ENCODE data around the gene FAM237B. TPM values are rescaled to one million over a fixed set of nuclear protein-coding genes. Genes with fewer than 3 reads are reported as not detected.
"Not testable (repeated sequence)": the region's sequence is repeated elsewhere in the genome, so short reads cannot be mapped to it uniquely, and the experiment has no call there.

Gene FAM237B
- total and polyA plus RNA-seq, 5 donors from 2014 or later: not detected

DNA sequence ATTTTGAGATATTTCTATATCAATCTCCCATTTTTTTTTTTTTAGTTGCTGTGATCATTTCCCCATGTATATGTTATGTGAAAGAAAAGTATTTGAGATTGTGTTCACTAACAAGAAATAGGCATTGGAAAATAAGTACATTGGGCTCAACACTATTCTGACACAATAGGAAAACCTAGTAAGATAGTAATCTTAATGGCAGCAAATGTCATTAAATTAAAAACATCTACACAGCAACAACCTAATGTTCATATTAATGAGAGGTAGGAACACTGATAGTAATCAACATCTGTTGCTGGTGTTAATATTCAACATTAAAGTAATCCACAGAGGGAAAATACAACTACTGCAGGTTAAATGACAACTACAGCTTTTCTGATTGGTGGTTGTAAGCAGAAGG, 23.9 kb upstream of the FAM237B start:
- peak overlapping the region; percentile 95 to 99 (median 98) for H3K4me3 Mint-ChIP-seq
- H3K27me3 Mint-ChIP-seq: peaks cover 11% of the 10 kb centered on the region
- H3K4me1 Mint-ChIP-seq: peaks cover 24 to 51% (median 36%) of the 10 kb centered on the region in 4 donors
- Histone ChIP-seq H3K27ac (ENCODE audit: insufficient read depth, low read length, poor library complexity, severe bottlenecking) (no peak overlapping the region), H3K4me3 (ENCODE audit: low read depth, low read length) (no peak overlapping the region), H3K36me3 (ENCODE audit: control insufficient read depth, insufficient read depth, low read length) (peaks cover 3% of the 10 kb centered on the region), H3K27me3 (ENCODE audit: control insufficient read depth, insufficient read depth, low read length) (no peaks in the 10 kb centered on the region), H3K9me3 (ENCODE audit: control insufficient read depth in 2 of 2, low read length in 2 of 2) (no peaks in the 10 kb centered on the region), H3K4me1 (ENCODE audit: control insufficient read depth, insufficient read depth, low read length, poor library complexity, severe bottlenecking) (peaks cover 32% of the 10 kb centered on the region)
- no peak for DNase-seq
- peaks cover 17% of the 10 kb centered on the region for H3K36me3 Mint-ChIP-seq
- H3K27ac Mint-ChIP-seq: peak overlapping the region in 2 of 3 donors; percentile 99 to 100
- no peak for ATAC-seq (ENCODE audit: low read depth in 2 of 2)
- peaks cover 0 to 2% (median 0%) of the 10 kb centered on the region in 7 donors for H3K9me3 Mint-ChIP-seq

DNA sequence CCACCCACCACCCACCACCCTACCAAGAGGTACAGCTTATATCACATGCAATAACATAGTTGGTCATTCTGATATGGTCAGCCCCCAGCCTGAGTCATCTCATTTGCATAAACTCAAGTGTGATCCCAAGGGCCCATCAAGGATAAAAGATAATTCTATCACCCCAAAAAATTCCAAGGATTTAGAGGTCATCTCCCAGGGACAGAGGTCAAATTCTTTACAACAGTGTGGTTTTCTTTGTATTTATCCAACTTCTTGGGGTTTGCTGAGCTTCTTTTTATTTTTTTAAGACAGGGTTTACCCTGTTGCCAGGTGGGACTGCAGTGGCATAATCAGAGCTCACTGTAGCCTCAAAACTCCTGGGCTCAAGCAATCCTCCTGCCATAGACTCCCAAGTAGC, 16.0 kb upstream of the FAM237B start:
- Mint-ChIP-seq H3K4me1 (peaks cover 0 to 4% (median 0%) of the 10 kb centered on the region in 4 donors), H3K9me3 (no peaks in the 10 kb centered on the region), H3K27me3 (peaks cover 4% of the 10 kb centered on the region), H3K36me3 (no peaks in the 10 kb centered on the region), H3K27ac (no peak overlapping the region), H3K4me3 (no peak overlapping the region)
- Histone ChIP-seq H3K27me3 (ENCODE audit: control insufficient read depth, insufficient read depth, low read length) (no peaks in the 10 kb centered on the region), H3K9me3 (ENCODE audit: control insufficient read depth in 2 of 2, low read length in 2 of 2) (no peaks in the 10 kb centered on the region), H3K4me1 (ENCODE audit: control insufficient read depth, insufficient read depth, low read length, poor library complexity, severe bottlenecking) (no peaks in the 10 kb centered on the region), H3K27ac (ENCODE audit: insufficient read depth, low read length, poor library complexity, severe bottlenecking) (no peak overlapping the region), H3K4me3 (ENCODE audit: low read depth, low read length) (no peak overlapping the region), H3K36me3 (ENCODE audit: control insufficient read depth, insufficient read depth, low read length) (no peaks in the 10 kb centered on the region)
- DNase-seq (no peak), ATAC-seq (ENCODE audit: low read depth in 2 of 2) (no peak)

DNA sequence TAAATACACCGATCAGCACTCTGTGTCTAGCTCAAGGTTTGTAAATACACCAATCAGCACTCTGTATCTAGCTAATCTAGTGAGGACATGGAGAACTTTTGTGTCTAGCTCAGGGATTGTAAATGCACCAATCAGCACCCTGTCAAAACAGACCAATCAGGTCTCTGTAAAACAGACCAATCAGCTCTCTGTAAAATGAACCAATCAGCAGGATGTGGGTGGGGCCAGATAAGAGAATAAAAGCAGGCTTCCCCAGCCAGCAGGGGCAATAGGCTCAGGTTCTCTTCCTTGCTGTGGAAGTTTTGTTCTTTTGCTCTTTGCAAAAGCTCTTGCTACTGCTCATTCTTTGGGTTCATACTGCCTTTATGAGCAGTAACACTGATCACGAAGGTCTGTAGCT, 13.8 kb upstream of the FAM237B start:
- H3K9me3 ChIP-seq (ENCODE audit: control insufficient read depth in 2 of 2, low read length in 2 of 2); ATAC-seq (ENCODE audit: low read depth in 2 of 2); H3K4me3 Mint-ChIP-seq; H3K4me1 ChIP-seq (ENCODE audit: control insufficient read depth, insufficient read depth, low read length, poor library complexity, severe bottlenecking); H3K9me3 Mint-ChIP-seq; H3K4me3 ChIP-seq (ENCODE audit: low read depth, low read length); DNase-seq; H3K27me3 Mint-ChIP-seq; H3K4me1 Mint-ChIP-seq; H3K36me3 ChIP-seq (ENCODE audit: control insufficient read depth, insufficient read depth, low read length); H3K36me3 Mint-ChIP-seq; H3K27me3 ChIP-seq (ENCODE audit: control insufficient read depth, insufficient read depth, low read length); H3K27ac Mint-ChIP-seq; H3K27ac ChIP-seq (ENCODE audit: insufficient read depth, low read length, poor library complexity, severe bottlenecking): not testable (repeated sequence)

DNA sequence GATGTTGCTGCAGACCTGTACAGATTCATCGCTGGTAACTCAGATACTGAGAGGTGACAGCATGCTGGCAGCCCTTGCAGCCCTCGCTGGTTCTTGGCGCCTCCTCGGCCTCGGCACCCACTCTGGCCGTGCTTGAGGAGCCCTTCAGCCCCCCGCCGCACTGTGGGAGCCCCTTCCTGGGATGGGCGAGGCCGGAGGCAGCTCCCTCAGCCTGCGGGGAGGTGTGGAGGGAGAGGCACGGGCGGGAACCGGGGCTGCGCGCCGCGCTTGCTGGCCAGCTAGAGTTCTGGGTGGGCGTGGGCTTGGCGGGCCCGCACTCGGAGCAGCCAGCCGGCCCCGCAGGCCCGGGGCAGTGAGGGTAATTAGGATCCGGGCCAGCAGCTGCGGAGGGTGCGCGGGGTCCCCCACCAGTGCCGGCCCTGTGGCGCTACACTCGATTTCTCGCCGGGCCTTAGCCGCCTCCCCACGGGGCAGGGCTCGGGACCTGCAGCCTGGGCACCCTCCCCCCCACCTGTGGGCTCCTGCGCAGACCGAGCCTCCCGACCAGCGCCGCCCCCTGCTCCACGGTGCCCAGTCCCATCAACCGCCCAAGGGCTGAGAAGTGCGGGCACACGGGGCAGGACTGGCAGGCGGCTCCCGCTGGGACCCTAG, 13.2 kb upstream of the FAM237B start:
- Mint-ChIP-seq H3K36me3 (no peaks in the 10 kb centered on the region), H3K27me3 (peaks cover 4% of the 10 kb centered on the region), H3K4me3 (no peak overlapping the region), H3K27ac (no peak overlapping the region), H3K4me1 (peaks cover 0 to 4% (median 0%) of the 10 kb centered on the region in 4 donors), H3K9me3 (peaks cover 0 to 2% (median 0%) of the 10 kb centered on the region in 7 donors)
- Histone ChIP-seq H3K36me3 (ENCODE audit: control insufficient read depth, insufficient read depth, low read length) (no peaks in the 10 kb centered on the region), H3K9me3 (ENCODE audit: control insufficient read depth in 2 of 2, low read length in 2 of 2) (no peaks in the 10 kb centered on the region), H3K4me3 (ENCODE audit: low read depth, low read length) (no peak overlapping the region), H3K27ac (ENCODE audit: insufficient read depth, low read length, poor library complexity, severe bottlenecking) (no peak overlapping the region), H3K4me1 (ENCODE audit: control insufficient read depth, insufficient read depth, low read length, poor library complexity, severe bottlenecking) (no peaks in the 10 kb centered on the region), H3K27me3 (ENCODE audit: control insufficient read depth, insufficient read depth, low read length) (no peaks in the 10 kb centered on the region)
- ATAC-seq (ENCODE audit: low read depth in 2 of 2): no peak
- DNase-seq: no peak

DNA sequence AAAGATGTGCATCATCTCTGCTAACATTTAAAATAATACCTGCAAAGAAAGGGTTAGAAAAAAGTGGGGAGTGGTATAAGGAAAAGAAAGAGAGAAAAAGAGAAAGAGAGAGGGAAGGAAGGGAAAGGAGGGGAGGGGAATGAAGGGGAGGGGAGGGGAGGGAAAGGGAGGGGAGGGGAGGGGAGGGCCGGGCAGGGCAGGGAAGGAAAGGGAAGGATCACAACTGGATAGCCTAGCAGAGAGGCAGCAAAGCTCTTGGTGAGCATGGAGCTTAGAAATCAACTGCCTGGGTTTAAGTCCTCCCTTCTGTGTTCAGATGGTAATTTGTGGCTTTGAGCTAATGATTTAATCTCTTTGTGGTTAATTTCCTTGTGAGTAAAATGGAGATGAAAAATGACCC, 5.4 kb upstream of the FAM237B start:
- peaks cover 0 to 2% (median 0%) of the 10 kb centered on the region in 4 donors for H3K4me1 Mint-ChIP-seq
- ATAC-seq (ENCODE audit: low read depth in 2 of 2) (no peak), DNase-seq (no peak)
- peaks cover 27% of the 10 kb centered on the region for H3K27me3 Mint-ChIP-seq
- peaks cover 16% of the 10 kb centered on the region for H3K27me3 ChIP-seq (ENCODE audit: control insufficient read depth, insufficient read depth, low read length)
- H3K27ac ChIP-seq (ENCODE audit: insufficient read depth, low read length, poor library complexity, severe bottlenecking): no peak overlapping the region
- no peaks in the 10 kb centered on the region for H3K4me1 ChIP-seq (ENCODE audit: control insufficient read depth, insufficient read depth, low read length, poor library complexity, severe bottlenecking)
- H3K4me3 ChIP-seq (ENCODE audit: low read depth, low read length): no peak overlapping the region
- no peaks in the 10 kb centered on the region for H3K9me3 ChIP-seq (ENCODE audit: control insufficient read depth in 2 of 2, low read length in 2 of 2)
- H3K36me3 ChIP-seq (ENCODE audit: control insufficient read depth, insufficient read depth, low read length): no peaks in the 10 kb centered on the region
- peaks cover 0 to 2% (median 0%) of the 10 kb centered on the region in 7 donors for H3K9me3 Mint-ChIP-seq
- H3K27ac Mint-ChIP-seq: no peak overlapping the region
- no peak overlapping the region for H3K4me3 Mint-ChIP-seq
- no peaks in the 10 kb centered on the region for H3K36me3 Mint-ChIP-seq

DNA sequence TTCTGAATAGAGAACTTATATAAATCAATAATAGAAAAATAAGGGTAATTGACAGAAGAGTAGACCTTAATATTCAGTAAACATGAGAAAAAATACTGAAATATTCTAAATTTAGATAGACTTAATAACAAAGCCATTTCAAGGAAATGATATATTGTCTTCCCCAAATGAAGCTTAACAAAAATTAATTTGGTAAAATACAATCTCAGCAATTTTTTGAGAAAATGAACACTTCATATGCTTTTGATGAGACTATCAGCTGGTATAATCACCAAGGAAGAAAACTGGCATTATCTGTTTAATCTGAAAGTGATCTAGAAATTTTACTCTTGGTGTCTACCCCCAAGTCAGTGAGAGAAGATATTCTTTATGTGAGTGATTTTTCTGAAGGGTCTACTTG, 1.7 kb upstream of the FAM237B start:
- Mint-ChIP-seq H3K4me1 (peaks cover 0 to 6% (median 3%) of the 10 kb centered on the region in 4 donors), H3K9me3 (no peaks in the 10 kb centered on the region), H3K27me3 (peaks cover 54% of the 10 kb centered on the region), H3K27ac (no peak overlapping the region), H3K36me3 (no peaks in the 10 kb centered on the region), H3K4me3 (no peak overlapping the region)
- Histone ChIP-seq H3K36me3 (ENCODE audit: control insufficient read depth, insufficient read depth, low read length) (no peaks in the 10 kb centered on the region), H3K27ac (ENCODE audit: insufficient read depth, low read length, poor library complexity, severe bottlenecking) (no peak overlapping the region), H3K4me3 (ENCODE audit: low read depth, low read length) (no peak overlapping the region), H3K27me3 (ENCODE audit: control insufficient read depth, insufficient read depth, low read length) (peaks cover 32% of the 10 kb centered on the region), H3K4me1 (ENCODE audit: control insufficient read depth, insufficient read depth, low read length, poor library complexity, severe bottlenecking) (peaks cover 5% of the 10 kb centered on the region), H3K9me3 (ENCODE audit: control insufficient read depth in 2 of 2, low read length in 2 of 2) (no peaks in the 10 kb centered on the region)
- ATAC-seq (ENCODE audit: low read depth in 2 of 2) (no peak), DNase-seq (no peak)

DNA sequence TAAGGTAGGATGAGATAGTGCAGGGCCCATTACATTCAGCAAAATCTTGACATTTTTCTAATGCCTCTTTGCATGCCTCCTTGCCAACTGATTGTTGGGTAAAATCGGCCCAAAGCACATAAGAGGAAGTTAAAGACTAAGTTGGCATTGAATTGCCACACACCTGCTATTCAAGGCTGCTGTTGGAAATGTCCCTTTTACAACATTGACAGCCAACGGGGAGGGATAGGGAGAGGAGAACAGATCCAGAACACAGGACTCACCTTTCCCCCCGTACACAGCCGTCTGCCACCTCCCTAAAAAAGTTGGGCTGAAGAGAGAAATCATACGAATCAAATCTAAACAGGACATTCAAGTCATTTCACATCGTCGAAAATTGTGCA, 695 bp downstream of the FAM237B start:
- Histone ChIP-seq H3K27me3 (ENCODE audit: control insufficient read depth, insufficient read depth, low read length) (peaks cover 36% of the 10 kb centered on the region), H3K27ac (ENCODE audit: insufficient read depth, low read length, poor library complexity, severe bottlenecking) (no peak overlapping the region), H3K36me3 (ENCODE audit: control insufficient read depth, insufficient read depth, low read length) (no peaks in the 10 kb centered on the region), H3K4me1 (ENCODE audit: control insufficient read depth, insufficient read depth, low read length, poor library complexity, severe bottlenecking) (peaks cover 5% of the 10 kb centered on the region), H3K4me3 (ENCODE audit: low read depth, low read length) (no peak overlapping the region), H3K9me3 (ENCODE audit: control insufficient read depth in 2 of 2, low read length in 2 of 2) (no peaks in the 10 kb centered on the region)
- peaks cover 64% of the 10 kb centered on the region for H3K27me3 Mint-ChIP-seq
- ATAC-seq (ENCODE audit: low read depth in 2 of 2): no peak
- H3K27ac Mint-ChIP-seq: peak overlapping the region in 1 of 3 donors; percentile 66
- H3K36me3 Mint-ChIP-seq: no peaks in the 10 kb centered on the region
- no peak overlapping the region for H3K4me3 Mint-ChIP-seq
- H3K4me1 Mint-ChIP-seq: peaks cover 0 to 6% (median 3%) of the 10 kb centered on the region in 4 donors
- DNase-seq: no peak
- H3K9me3 Mint-ChIP-seq: no peaks in the 10 kb centered on the region

DNA sequence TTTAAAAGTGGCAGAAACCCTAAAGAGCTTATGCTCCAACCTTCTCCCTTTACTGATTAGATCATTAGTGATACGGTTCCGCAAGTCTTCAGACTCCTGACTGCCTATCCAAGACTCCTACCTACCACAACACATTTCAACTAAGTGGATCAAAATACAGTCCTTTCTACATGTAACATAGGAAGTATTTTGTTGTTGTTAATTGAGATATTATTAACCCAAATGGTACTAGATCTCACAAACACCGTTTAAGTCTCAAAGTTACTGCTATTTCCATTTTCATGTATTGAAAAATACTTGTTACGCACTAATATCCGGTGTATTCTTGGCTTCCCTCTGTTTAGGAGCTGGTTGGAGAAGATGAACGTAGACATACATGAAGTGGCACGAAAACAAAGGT, 1.1 kb downstream of the FAM237B start:
- H3K27me3 Mint-ChIP-seq: peaks cover 64% of the 10 kb centered on the region
- Histone ChIP-seq H3K36me3 (ENCODE audit: control insufficient read depth, insufficient read depth, low read length) (no peaks in the 10 kb centered on the region), H3K27ac (ENCODE audit: insufficient read depth, low read length, poor library complexity, severe bottlenecking) (no peak overlapping the region), H3K27me3 (ENCODE audit: control insufficient read depth, insufficient read depth, low read length) (peaks cover 36% of the 10 kb centered on the region), H3K4me3 (ENCODE audit: low read depth, low read length) (no peak overlapping the region), H3K9me3 (ENCODE audit: control insufficient read depth in 2 of 2, low read length in 2 of 2) (no peaks in the 10 kb centered on the region), H3K4me1 (ENCODE audit: control insufficient read depth, insufficient read depth, low read length, poor library complexity, severe bottlenecking) (peaks cover 5% of the 10 kb centered on the region)
- no peak for DNase-seq
- H3K9me3 Mint-ChIP-seq: no peaks in the 10 kb centered on the region
- no peaks in the 10 kb centered on the region for H3K36me3 Mint-ChIP-seq
- H3K27ac Mint-ChIP-seq: no peak overlapping the region
- ATAC-seq (ENCODE audit: low read depth in 2 of 2): no peak
- no peak overlapping the region for H3K4me3 Mint-ChIP-seq
- H3K4me1 Mint-ChIP-seq: peaks cover 0 to 6% (median 3%) of the 10 kb centered on the region in 4 donors
